Gastroesophageal sphincter (tissue), 4 donors: ENCODE results near the gene PGBD4. TPM values are rescaled to one million over a fixed set of nuclear protein-coding genes. Genes with fewer than 3 reads are reported as not detected.

Experiments
- ATAC-seq: fragments of 150-250 bp; one replicate; pipeline ENCODE4 v1.9.1; 2016; ENCODE audit warnings: mild to moderate bottlenecking, moderate library complexity
- H3K27ac ChIP-seq, 4 donors: fragments of 200-600 bp; sonication (generic) in 3 of 4; 1 replicate in 3 of 4; 2 replicates in 1 of 4; pipeline ENCODE4 v1.5.1; 2016 to 2019
- H3K27me3 ChIP-seq: fragments of 200-600 bp; sonication (generic); one replicate; pipeline ENCODE4 v1.5.1; 2019
- H3K36me3 ChIP-seq, 2 donors: fragments of 200-600 bp; sonication (generic); one replicate each; pipeline ENCODE4 v1.5.1; 2019; ENCODE audit warnings: control low read depth in 1 of 2
- H3K4me1 ChIP-seq, 3 donors: fragments of 200-600 bp; sonication (generic); 1 replicate in 2 of 3; 2 replicates in 1 of 3; pipeline ENCODE4 v1.5.1; 2016 to 2019; ENCODE audit warnings: control low read depth in 2 of 3
- H3K4me3 ChIP-seq, 2 donors: fragments of 200-600 bp; sonication (generic); one replicate each; pipeline ENCODE4 v1.5.1; 2019; ENCODE audit warnings: mild to moderate bottlenecking in 1 of 2, moderate library complexity in 1 of 2
- H3K9me3 ChIP-seq, 3 donors: fragments of 200-600 bp; sonication (generic); one replicate each; pipeline ENCODE4 v1.5.1; 2017 to 2019; ENCODE audit warnings: control low read depth in 2 of 3
- CTCF ChIP-seq, 4 experiments: fragments of 200-600 bp in 2 of 4; fragments of 450-650 bp in 2 of 4; sonication (generic) in 1 of 4; IDR thresholded peaks; one replicate each; pipeline ENCODE4 v1.5.1; 2017 to 2019; ENCODE audit warnings: antibody characterized with exemption in 4 of 4, mild to moderate bottlenecking in 2 of 4, moderate library complexity in 2 of 4
- EP300 ChIP-seq: sonication (generic); formaldehyde crosslinking; IDR thresholded peaks from one replicate; pipeline ENCODE4 v1.6.1; 2017; ENCODE audit warnings: antibody characterized with exemption, mild to moderate bottlenecking
- POLR2A ChIP-seq, 2 donors: fragments of 450-650 bp; IDR thresholded peaks; one replicate each; pipeline ENCODE4 v1.6.1; 2017; ENCODE audit warnings: antibody characterized with exemption in 2 of 2, mild to moderate bottlenecking in 2 of 2, moderate library complexity in 1 of 2
- POLR2AphosphoS5 ChIP-seq: sonication (generic); formaldehyde crosslinking; IDR thresholded peaks from one replicate; pipeline ENCODE4 v1.6.1; 2017; ENCODE audit warnings: antibody characterized with exemption
- WGBS, 2 donors: methylation state at CpG; one replicate each; pipeline ENCODE4 v1.1.5; 2018; ENCODE audit warnings: low coverage in 1 of 2; 5-methylcytosine and 5-hydroxymethylcytosine counted together
- total RNA-seq, 4 donors: library from RNA; depleted of rRNA; stranded (reverse); fragments of >200 nt; gene quantifications; one replicate each; pipeline ENCODE4 v1.1.0, GENCODE V29; 2016

Gene PGBD4
- total RNA-seq, 4 donors from 2014 or later, result 0.82 to 1.6 (median 1.4) TPM

GRCh38 chr15:34154725-34155204 is 52.9 kb downstream of the PGBD4 start:
- no peak for ATAC-seq
- no peaks in the 10 kb centered on the region for H3K27me3 ChIP-seq
- WGBS, 2 donors, result 80 to 91% methylated on average over 7 of the region's 7 CpGs
- H3K36me3 ChIP-seq, result peaks cover 0 to 85% of the 10 kb centered on the region in 2 donors
- no peak overlapping the region for H3K27ac ChIP-seq
- no peaks in the 10 kb centered on the region for H3K4me1 ChIP-seq
- TF ChIP-seq CTCF (IDR thresholded peaks at IDR 0.05) (no peak), EP300 (no peak), POLR2AphosphoS5 (no peak), POLR2A (IDR thresholded peaks at IDR 0.05) (no peak)
- peaks cover 0 to 13% (median 0%) of the 10 kb centered on the region in 3 donors for H3K9me3 ChIP-seq
- no peak overlapping the region for H3K4me3 ChIP-seq

GRCh38 chr15:34155859-34156258 is 54.0 kb downstream of the PGBD4 start:
- Histone ChIP-seq H3K36me3 (peaks cover 0 to 79% of the 10 kb centered on the region in 2 donors), H3K9me3 (peaks cover 0 to 13% (median 0%) of the 10 kb centered on the region in 3 donors), H3K4me1 (no peaks in the 10 kb centered on the region), H3K4me3 (no peak overlapping the region), H3K27ac (no peak overlapping the region), H3K27me3 (no peaks in the 10 kb centered on the region)
- ATAC-seq, result no peak
- 92 to 94% methylated on average over 3 to 6 of the region's 7 CpGs for WGBS, 2 donors
- TF ChIP-seq POLR2A (IDR thresholded peaks at IDR 0.05) (no peak), CTCF (IDR thresholded peaks at IDR 0.05) (no peak), EP300 (no peak), POLR2AphosphoS5 (no peak)

Other genes starting within 250 kb of the PGBD4 start
- gene CHRM5, start 133.6 kb upstream of the PGBD4 start, total RNA-seq, result not detected
- 10 to 100 TPM; 14.8 to 38.7 (median 26.9) TPM for gene AVEN, start 62.9 kb upstream of the PGBD4 start, total RNA-seq
- gene EMC7, start 221 bp upstream of the PGBD4 start, total RNA-seq, result 10 to 100 TPM; 34.6 to 49.2 (median 43.2) TPM
- gene KATNBL1, start 108.0 kb downstream of the PGBD4 start, total RNA-seq, result 10 to 100 TPM; 28.6 to 60.7 (median 40.0) TPM
- gene EMC4, start 122.9 kb downstream of the PGBD4 start, total RNA-seq, result 100 to 1,000 TPM; 138 to 173 (median 161) TPM
- gene SLC12A6, start 235.7 kb downstream of the PGBD4 start, total RNA-seq, result 10 to 100 TPM; 12.0 to 19.0 (median 15.7) TPM
- gene NOP10, start 241.1 kb downstream of the PGBD4 start, total RNA-seq, result 100 to 1,000 TPM in 2 of 4 donors, 10 to 100 TPM in 2; 93.3 to 128 (median 108) TPM
- under 1 TPM in 1 of 4 donors, not detected in 3; 0.12 TPM for gene NUTM1, start 241.2 kb downstream of the PGBD4 start, total RNA-seq